Right cardiac atrium (tissue), 5 donors: ENCODE data around the gene CCSER2. TPM values are rescaled to one million over a fixed set of nuclear protein-coding genes. Genes with fewer than 3 reads are reported as not detected.
"Not testable (repeated sequence)": the region's sequence is repeated elsewhere in the genome, so short reads cannot be mapped to it uniquely, and the experiment has no call there.

ENCODE experiments used
- ATAC-seq, 2 donors: fragments of 200-7000 bp; cut with Tn5 transposase; one replicate each; pipeline versions ENCODE4 v1.8.0 to v1.9.1; 2020; ENCODE audit warnings: moderate library complexity in 2 of 2, mild to moderate bottlenecking in 1 of 2
- DNase-seq, 3 donors: peaks; one replicate each; pipeline ENCODE4 v3.0.0-alpha.2; 2020
- H3K27ac ChIP-seq: one replicate; pipeline ENCODE4 v1.5.1; 2013; ENCODE audit warnings: mild to moderate bottlenecking, low read length, control low read depth, moderate library complexity
- H3K27me3 ChIP-seq: one replicate; pipeline ENCODE4 v1.6.1; 2013; ENCODE audit not compliant: control insufficient read depth, insufficient read depth
- H3K4me1 ChIP-seq: one replicate; pipeline ENCODE4 v1.6.1; 2013; ENCODE audit warnings: low read length; ENCODE audit not compliant: control insufficient read depth, insufficient read depth
- H3K4me3 ChIP-seq: one replicate; pipeline ENCODE4 v1.5.1; 2013; ENCODE audit warnings: low read length, control low read depth
- H3K9me3 ChIP-seq: one replicate; pipeline ENCODE4 v1.6.1; 2013; ENCODE audit warnings: low read length; ENCODE audit not compliant: control insufficient read depth
- WGBS: extraction: QIAGEN DNeasy Blood & Tissue Kit; methylation state at CpG from one replicate; pipeline ENCODE4 v1.1.7; 2013; 5-methylcytosine and 5-hydroxymethylcytosine counted together
- intact Hi-C, 4 donors: fragments of 100-400 bp; cut with DNase I; formaldehyde crosslinking; loops; one replicate each; pipeline versions ENCODE4 v1.11.0 to v1.14.0; 2022 to 2023
- polyA plus RNA-seq: library from polyadenylated mRNA; stranded (reverse); fragments of 200-250 nt; gene quantifications from one replicate; pipeline ENCODE4 v1.2.3, GENCODE V29; 2013
- total RNA-seq, 4 donors: library from RNA; stranded (reverse); fragmentation: NEBNext Ultra II Directional; extraction: Animal tissue kit (Norgen Biotek cat#: 25700); gene quantifications; one replicate each; pipeline ENCODE4 v1.2.1, GENCODE V29; 2021
- donor health status: healthy with polysubstance abuse.
- donor health status: DM: no; HTN: yes; CAD: no.
- donor health status: DM: no; HTN: no; CAD: no.
- donor health status: DM: no; HTN: yes; CAD: no; lungs with severe emphysema.
- donor health status: DM: yes; HTN: yes; CAD: no.

CCSER2 gene
- total and polyA plus RNA-seq, 5 donors = 30.7 to 176 (median 148) TPM

DNA sequence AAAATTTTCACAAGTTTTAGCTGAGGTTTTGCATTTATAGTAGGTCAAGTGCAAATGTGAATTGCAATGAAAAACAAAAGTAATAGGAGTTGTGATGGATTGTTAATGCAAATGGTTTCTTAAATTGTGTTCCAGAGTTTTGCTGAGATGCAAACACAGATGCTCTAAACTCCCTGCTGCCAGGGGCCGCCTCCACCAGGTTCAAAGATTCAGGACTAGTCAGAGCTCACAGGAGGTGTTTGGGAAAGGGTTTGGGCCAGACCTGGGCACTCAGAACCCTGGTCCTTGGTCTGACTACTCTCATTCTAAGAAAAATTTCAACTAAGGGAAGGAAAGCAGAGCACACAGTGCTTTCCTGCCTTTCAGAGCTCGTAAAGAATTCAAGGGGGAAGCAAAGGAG lies 193.1 kb downstream of the CCSER2 start:
- 73% methylated on average over 2 of the region's 2 CpGs for WGBS
- no peak for DNase-seq
- Histone ChIP-seq H3K27ac (no peak overlapping the region), H3K4me3 (no peak overlapping the region), H3K27me3 (no peaks in the 10 kb centered on the region), H3K4me1 (no peaks in the 10 kb centered on the region), H3K9me3 (no peaks in the 10 kb centered on the region)
- intact Hi-C loops = no loop called here
- ATAC-seq = no peak

DNA sequence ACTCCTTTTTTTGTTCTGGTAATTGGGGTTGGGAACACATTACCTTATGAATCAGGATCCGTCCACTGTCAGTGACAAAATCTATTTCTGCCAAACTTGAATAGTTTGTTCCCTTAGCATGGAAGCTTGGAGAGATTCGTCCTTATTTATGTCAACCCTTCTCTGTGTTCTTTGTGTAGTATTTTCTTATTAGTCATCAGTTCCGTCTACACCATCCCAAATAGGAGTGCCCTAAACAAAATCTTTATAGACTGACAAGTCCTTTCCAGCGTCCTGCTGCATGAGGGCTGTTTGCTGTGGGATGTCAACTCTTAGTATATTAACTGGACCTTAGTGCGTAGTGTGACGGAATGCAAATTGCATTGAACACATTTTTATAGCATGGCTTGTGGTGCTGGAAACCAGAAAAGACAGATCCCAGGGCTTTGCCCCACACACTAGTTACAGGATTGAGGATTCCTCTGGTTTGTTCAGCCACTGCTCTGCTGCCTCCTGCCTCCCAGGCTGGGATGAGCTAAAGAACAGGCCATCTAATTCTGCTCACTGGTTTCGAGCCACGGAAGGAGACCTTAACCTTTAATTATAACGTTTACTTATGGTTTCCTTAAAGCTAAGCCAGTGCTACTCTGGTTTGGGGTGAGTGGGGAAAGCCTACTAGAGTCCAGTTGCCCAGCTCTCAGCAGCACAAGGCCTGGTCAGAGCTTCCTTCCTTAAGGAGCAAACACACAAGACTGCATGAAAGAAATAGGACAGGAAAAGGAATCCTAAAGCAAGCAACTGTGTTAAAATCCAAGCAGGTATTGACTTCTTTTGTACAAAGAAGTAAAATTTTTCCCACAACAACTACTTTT lies 194.4 kb downstream of the CCSER2 start:
- H3K27ac ChIP-seq = no peak overlapping the region
- WGBS = 73% methylated on average over 9 of the region's 9 CpGs
- no peaks in the 10 kb centered on the region for H3K9me3 ChIP-seq
- H3K4me3 ChIP-seq = no peak overlapping the region
- DNase-seq (no peak), ATAC-seq (no peak)
- H3K4me1 ChIP-seq = no peaks in the 10 kb centered on the region
- intact Hi-C loops = no loop called here
- H3K27me3 ChIP-seq = no peaks in the 10 kb centered on the region

DNA sequence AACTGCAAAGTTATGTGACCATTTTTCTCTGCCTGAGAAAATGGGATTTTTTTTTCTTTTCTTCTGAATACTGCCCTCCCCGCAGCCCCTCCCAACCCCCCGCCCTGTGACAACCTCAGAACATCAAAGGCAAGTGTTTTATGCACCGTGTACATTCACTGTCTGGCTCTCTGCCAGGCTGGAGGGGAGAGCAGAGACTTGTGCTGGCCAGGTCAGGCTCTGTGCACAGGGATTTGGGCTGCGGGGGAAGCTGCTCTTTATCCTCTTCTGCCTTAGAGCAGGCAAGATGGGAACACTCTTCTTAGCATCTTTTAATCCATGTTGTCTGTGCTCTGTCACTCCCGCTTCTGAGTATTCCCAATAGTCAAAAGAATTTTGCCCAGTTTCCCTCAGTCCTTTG lies 195.1 kb downstream of the CCSER2 start:
- no peak overlapping the region for H3K4me3 ChIP-seq
- no peak overlapping the region for H3K27ac ChIP-seq
- WGBS = 37% methylated on average over 5 of the region's 5 CpGs
- no peak for ATAC-seq
- no peaks in the 10 kb centered on the region for H3K9me3 ChIP-seq
- no peaks in the 10 kb centered on the region for H3K27me3 ChIP-seq
- H3K4me1 ChIP-seq = no peaks in the 10 kb centered on the region
- intact Hi-C loops = no loop called here
- no peak for DNase-seq

DNA sequence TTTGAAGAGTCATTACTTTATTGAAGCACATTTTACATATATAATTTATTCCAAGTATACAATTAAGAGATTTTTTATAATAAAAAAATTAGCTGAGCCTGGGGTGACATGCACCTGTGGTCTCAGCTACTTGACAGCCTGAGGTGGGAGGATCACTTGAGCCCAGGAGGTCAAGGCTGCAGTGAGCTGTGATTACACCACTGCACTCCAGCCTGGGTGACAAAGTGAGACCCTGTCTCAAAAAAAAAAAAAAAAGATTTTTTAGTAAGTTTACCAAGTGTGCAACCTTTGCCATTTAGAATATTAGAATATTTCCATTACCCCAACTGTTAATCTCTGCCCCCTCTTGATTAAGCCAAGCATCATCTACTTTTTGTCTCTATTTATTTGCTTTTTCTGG lies 196.0 kb downstream of the CCSER2 start:
- Histone ChIP-seq H3K27ac (no peak overlapping the region), H3K4me3 (no peak overlapping the region), H3K27me3 (no peaks in the 10 kb centered on the region), H3K9me3 (no peaks in the 10 kb centered on the region), H3K4me1 (no peaks in the 10 kb centered on the region)
- intact Hi-C loops = no loop called here
- DNase-seq (no peak), ATAC-seq (no peak)

DNA sequence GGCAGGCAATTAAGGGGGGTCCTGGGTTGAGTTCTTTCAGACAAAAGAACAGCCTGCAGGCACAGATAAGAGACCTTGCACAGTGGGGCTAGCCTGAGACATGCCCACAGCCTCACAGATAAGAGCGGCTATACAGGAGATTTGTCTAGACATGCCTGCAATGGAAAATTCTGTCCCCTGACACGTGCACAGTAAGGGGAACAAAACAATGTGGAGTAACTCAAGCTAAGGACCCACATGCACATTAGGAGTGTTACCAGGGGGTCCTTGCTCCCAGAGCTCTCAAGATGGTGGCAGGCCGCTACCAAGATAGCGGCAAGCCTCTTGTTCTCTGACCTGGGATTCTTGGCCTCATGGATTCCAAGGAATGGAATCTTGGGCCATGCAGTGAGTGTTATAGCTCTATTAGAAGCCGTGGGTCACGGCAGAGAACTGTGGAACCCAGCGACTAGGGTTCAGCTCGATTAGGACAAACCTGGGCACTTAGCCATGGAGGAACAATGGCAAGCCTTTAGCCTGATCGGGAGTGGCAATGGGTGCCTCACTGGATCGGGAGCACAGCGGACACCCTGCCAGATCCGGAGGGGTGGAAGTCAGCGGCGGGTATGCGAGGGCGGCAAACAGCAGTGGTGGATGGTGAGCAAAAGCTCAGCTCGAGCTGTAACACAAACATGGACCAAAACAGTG lies 196.9 kb downstream of the CCSER2 start:
- intact Hi-C loops = no loop called here
- DNase-seq = no peak
- Histone ChIP-seq H3K4me3 (no peak overlapping the region), H3K27me3 (no peaks in the 10 kb centered on the region), H3K27ac (no peak overlapping the region), H3K9me3 (no peaks in the 10 kb centered on the region), H3K4me1 (no peaks in the 10 kb centered on the region)
- ATAC-seq = no peak
- WGBS = 84% methylated on average over 17 of the region's 17 CpGs

DNA sequence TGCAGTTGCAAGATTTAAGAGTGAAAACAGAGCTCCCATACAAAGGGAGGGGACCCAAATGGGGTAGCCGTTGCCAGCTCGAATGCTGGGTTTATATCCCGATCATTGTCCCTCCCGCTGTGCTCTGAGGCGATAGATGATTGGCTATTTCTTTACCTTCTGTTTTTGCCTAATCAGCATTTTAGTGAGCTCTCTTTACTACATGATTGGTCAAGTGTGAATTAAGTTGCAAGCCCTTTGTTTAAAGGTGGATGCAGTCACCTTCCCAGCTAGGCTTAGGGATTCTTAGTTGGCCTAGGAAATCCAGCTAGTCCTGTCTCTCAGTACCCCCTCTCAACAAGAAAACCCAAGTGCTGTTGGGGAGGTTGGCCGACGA lies 197.4 kb downstream of the CCSER2 start:
- H3K9me3 ChIP-seq, H3K4me1 ChIP-seq, H3K27me3 ChIP-seq, DNase-seq, intact Hi-C loops, H3K27ac ChIP-seq, ATAC-seq, H3K4me3 ChIP-seq: not testable (repeated sequence)
- WGBS = 98% methylated on average over 7 of the region's 7 CpGs

DNA sequence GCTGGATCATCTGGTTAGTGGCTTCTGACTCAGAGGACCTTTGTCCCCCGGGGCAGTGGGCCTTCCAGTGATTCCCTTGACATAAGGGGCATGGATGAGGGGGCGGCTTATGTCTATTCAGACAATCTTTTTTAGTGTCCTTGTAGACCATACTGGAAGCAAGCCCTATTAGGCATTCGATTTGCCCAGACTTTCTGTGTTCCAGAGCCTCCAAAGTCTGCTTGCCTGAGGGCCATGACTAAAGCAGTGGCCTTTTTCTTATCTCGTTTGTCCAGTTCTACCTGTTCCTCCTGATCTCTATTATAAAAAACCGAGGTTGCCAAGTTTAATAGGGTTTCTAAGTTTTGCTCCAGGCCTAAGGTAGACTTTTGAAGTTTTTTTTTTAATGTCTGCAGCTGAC lies 199.0 kb downstream of the CCSER2 start:
- DNase-seq, H3K9me3 ChIP-seq, H3K4me1 ChIP-seq, ATAC-seq, H3K27me3 ChIP-seq, intact Hi-C loops, H3K27ac ChIP-seq, H3K4me3 ChIP-seq: not testable (repeated sequence)
- 83% methylated on average over 5 of the region's 5 CpGs for WGBS

DNA sequence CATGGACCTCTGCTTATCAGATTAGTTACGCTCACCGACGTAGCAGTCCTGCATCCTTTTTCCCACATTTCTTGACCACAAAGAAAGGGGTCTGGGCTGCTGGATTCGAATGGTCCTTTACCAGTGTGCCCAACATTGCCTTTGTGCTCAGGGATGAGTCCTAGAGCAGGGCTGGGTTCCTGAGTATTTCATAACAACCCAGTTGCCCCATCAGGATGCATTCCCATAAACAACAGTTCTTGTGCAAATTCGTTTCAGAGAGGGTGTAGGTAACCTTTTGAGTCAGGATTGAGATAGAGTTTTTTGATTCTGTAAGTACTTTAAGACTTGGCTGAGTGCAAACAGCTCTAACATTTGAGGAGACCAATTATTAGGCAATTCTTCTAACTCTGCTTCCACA lies 200.1 kb downstream of the CCSER2 start:
- WGBS = 84% methylated on average over 5 of the region's 5 CpGs
- H3K4me1 ChIP-seq, H3K9me3 ChIP-seq, ATAC-seq, H3K4me3 ChIP-seq, H3K27ac ChIP-seq, intact Hi-C loops, DNase-seq, H3K27me3 ChIP-seq: not testable (repeated sequence)

DNA sequence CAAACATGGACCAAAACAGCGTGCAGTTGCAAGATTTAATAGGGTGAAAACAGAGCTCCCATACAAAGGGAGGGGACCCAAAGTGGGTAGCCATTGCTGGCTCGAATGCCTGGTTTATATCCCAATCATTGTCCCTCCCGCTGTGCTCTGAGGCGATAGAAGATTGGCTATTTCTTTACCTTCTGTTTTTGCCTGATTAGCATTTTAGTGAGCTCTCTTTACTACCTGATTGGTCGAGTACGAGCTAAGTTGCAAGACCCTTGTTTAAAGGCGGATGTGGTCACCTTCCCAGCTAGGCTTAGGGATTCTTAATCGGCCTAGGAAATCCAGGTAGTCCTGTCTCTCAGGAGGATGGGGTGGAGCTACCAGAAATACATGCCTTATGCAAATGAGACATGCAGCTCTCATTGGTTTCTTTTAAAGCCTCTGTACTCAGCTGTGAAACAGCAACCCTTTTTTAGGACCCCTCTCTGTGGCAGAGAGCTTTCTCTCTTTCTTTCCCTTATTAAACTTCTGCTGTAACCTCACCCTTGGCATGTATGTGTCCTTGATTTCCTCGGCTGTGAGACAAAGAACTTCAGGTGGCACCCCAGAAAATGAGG lies 202.4 kb downstream of the CCSER2 start:
- no peak overlapping the region for H3K27ac ChIP-seq
- H3K4me1 ChIP-seq = no peaks in the 10 kb centered on the region
- H3K4me3 ChIP-seq = no peak overlapping the region
- ATAC-seq (no peak), DNase-seq (no peak)
- H3K9me3 ChIP-seq = no peaks in the 10 kb centered on the region
- intact Hi-C loops = no loop called here
- WGBS = 92% methylated on average over 9 of the region's 9 CpGs
- no peaks in the 10 kb centered on the region for H3K27me3 ChIP-seq

DNA sequence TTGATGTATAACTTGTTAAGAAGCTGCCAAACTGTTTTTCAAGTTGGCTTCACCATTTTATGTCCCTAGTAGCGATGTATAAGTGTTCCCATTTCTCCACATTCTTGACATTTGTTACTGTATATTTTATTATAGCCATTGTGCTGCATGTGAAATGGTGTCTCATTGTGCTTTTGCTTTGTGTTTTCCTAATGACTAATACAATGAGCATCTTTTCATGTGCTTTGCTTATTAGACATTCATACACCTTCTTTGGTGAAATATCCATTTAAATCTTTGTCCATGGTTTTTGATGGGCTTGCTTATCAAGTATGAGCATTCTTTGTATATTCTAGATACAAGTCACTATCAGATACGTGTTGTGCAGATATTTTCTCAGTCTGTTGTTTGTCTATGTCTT lies 203.0 kb downstream of the CCSER2 start:
- intact Hi-C loops = no loop called here
- no peak for ATAC-seq
- WGBS = 76% methylated on average over 2 of the region's 2 CpGs

DNA sequence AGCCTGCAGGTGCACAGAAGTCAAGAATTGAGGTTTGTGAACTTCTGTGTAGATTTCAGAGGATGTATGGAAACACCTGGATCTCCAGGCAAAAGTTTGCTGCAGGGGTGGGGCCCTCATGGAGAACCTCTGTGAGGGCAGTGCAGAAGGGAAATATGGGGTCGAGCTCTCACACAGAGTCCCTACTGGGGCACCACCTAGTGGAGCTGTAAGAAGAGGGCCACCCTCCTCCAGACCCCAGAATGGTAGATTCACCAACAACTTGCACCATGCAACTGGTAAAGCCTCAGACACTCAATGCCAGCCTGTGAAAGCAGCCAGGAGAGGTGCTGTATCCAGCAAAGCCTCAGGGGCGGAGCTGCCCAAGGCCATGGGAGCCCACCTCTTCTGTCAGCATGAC lies 205.8 kb downstream of the CCSER2 start:
- no peak overlapping the region for H3K27ac ChIP-seq
- H3K9me3 ChIP-seq = no peaks in the 10 kb centered on the region
- H3K27me3 ChIP-seq = no peaks in the 10 kb centered on the region
- no peaks in the 10 kb centered on the region for H3K4me1 ChIP-seq
- WGBS = 71% methylated on average over 2 of the region's 2 CpGs
- ATAC-seq (no peak), DNase-seq (no peak)
- intact Hi-C loops = no loop called here
- no peak overlapping the region for H3K4me3 ChIP-seq

More for the DNA sequence above, 203.0 kb downstream of the CCSER2 start:
- no peak overlapping the region for H3K27ac ChIP-seq
- no peaks in the 10 kb centered on the region for H3K27me3 ChIP-seq
- no peaks in the 10 kb centered on the region for H3K4me1 ChIP-seq
- DNase-seq = no peak
- no peaks in the 10 kb centered on the region for H3K9me3 ChIP-seq
- no peak overlapping the region for H3K4me3 ChIP-seq
